Liver (tissue), 3 donors: ENCODE results near the gene TSPAN18.

Experiments used
- CTCF ChIP-seq: fragments of 150-350 bp; IDR thresholded peaks from 2 replicates; pipeline ENCODE4 v1.5.1; 2017; ENCODE audit warnings: improper control_type of control experiment, low read depth, low read length; ENCODE audit not compliant: missing input control
- REST ChIP-seq: IDR thresholded peaks from 2 replicates; pipeline ENCODE4 v1.6.1; 2016; ENCODE audit warnings: antibody characterized with exemption, mild to moderate bottlenecking
- RXRA ChIP-seq, 2 donors: IDR thresholded peaks; 2 replicates each; pipeline ENCODE4 v1.6.1; 2017 to 2018; ENCODE audit warnings: antibody characterized with exemption in 2 of 2, mild to moderate bottlenecking in 1 of 2
- donor health status: healthy.
- donor health status: healthy.

- TF ChIP-seq REST (no peak), CTCF (no peak), RXRA (IDR thresholded peaks at IDR 0.05) (no peak)
Measured at GRCh38 chr11:44974402-44975000, 247.7 kb downstream of the TSPAN18 start.
